SK-N-SH treated with all-trans-retinoic acid at 6 μM for 48 hours (cell line): ENCODE data around the gene XPOT.

Source experiments
- ATAC-seq: fragments of 200-7000 bp; cut with Tn5 transposase; 3 replicates; pipeline ENCODE4 v1.9.1; 2020; ENCODE audit warnings: mild to moderate bottlenecking, moderate library complexity
- ARNTL ChIP-seq: fragments of 450-650 bp; formaldehyde crosslinking; IDR thresholded peaks from 2 replicates; pipeline ENCODE4 v1.5.0; 2020; ENCODE audit warnings: low read depth, mild to moderate bottlenecking, moderate library complexity, borderline replicate concordance
- BACH2 ChIP-seq: fragments of 250-450 bp; sonication (Bioruptor Pico); IDR thresholded peaks from 2 replicates; pipeline ENCODE4 v1.9.0; 2021; ENCODE audit warnings: mild to moderate bottlenecking, borderline replicate concordance
- CREB5 ChIP-seq: fragments of 250-450 bp; sonication (Bioruptor Pico); IDR thresholded peaks from 2 replicates; pipeline ENCODE4 v1.5.1; 2020; ENCODE audit warnings: low read depth, mild to moderate bottlenecking, moderate library complexity
- CSDC2 ChIP-seq: fragments of 250-450 bp; sonication (Bioruptor Pico); IDR thresholded peaks from 2 replicates; pipeline ENCODE4 v1.5.0; 2020; ENCODE audit warnings: mild to moderate bottlenecking, moderate library complexity
- CSRNP3 ChIP-seq: fragments of 250-450 bp; sonication (Bioruptor Pico); IDR thresholded peaks from 2 replicates; pipeline ENCODE4 v1.5.1; 2021; ENCODE audit warnings: mild to moderate bottlenecking, moderate library complexity
- ESRRG ChIP-seq: fragments of 250-450 bp; sonication (Bioruptor Pico); IDR thresholded peaks from 2 replicates; pipeline ENCODE4 v1.6.1; 2021; ENCODE audit warnings: mild to moderate bottlenecking
- GLIS3 ChIP-seq: fragments of 250-450 bp; sonication (Bioruptor Pico); IDR thresholded peaks from 2 replicates; pipeline ENCODE4 v1.5.0; 2020; ENCODE audit warnings: mild to moderate bottlenecking, moderate library complexity
- ISL1 ChIP-seq: fragments of 250-450 bp; sonication (Bioruptor Pico); IDR thresholded peaks from 2 replicates; pipeline ENCODE4 v2.1.2; 2022; ENCODE audit warnings: mild to moderate bottlenecking, moderate library complexity
- OSR1 ChIP-seq: fragments of 250-450 bp; sonication (Bioruptor Pico); IDR thresholded peaks from 2 replicates; pipeline ENCODE4 v1.8.0; 2022; ENCODE audit warnings: moderate library complexity, mild to moderate bottlenecking, inconsistent platforms
- PATZ1 ChIP-seq: fragments of 250-450 bp; sonication (Bioruptor Pico); IDR thresholded peaks from 2 replicates; pipeline ENCODE4 v1.8.0; 2020; ENCODE audit warnings: mild to moderate bottlenecking, moderate library complexity, borderline replicate concordance
- POU6F1 ChIP-seq: fragments of 250-450 bp; sonication (Bioruptor Pico); IDR thresholded peaks from 2 replicates; pipeline ENCODE4 v1.8.0; 2021; ENCODE audit warnings: low read depth, mild to moderate bottlenecking, moderate library complexity, borderline replicate concordance
- PPARA ChIP-seq: fragments of 250-450 bp; sonication (Bioruptor Pico); IDR thresholded peaks from 2 replicates; pipeline ENCODE4 v1.5.0; 2020; ENCODE audit warnings: mild to moderate bottlenecking, borderline replicate concordance
- SNAI2 ChIP-seq: fragments of 250-450 bp; sonication (Bioruptor Pico); IDR thresholded peaks from 2 replicates; pipeline ENCODE4 v1.5.0; 2020; ENCODE audit warnings: mild to moderate bottlenecking, moderate library complexity
- TCF4 ChIP-seq: fragments of 250-450 bp; sonication (Bioruptor Pico); IDR thresholded peaks from 2 replicates; pipeline ENCODE4 v1.8.0; 2021; ENCODE audit warnings: mild to moderate bottlenecking, moderate library complexity, borderline replicate concordance
- TOX ChIP-seq: fragments of 250-450 bp; sonication (Bioruptor Pico); IDR thresholded peaks from 2 replicates; pipeline ENCODE4 v1.8.0; 2021; ENCODE audit warnings: mild to moderate bottlenecking, moderate library complexity, borderline replicate concordance
- TSHZ2 ChIP-seq: fragments of 250-450 bp; sonication (Bioruptor Pico); IDR thresholded peaks from 2 replicates; pipeline ENCODE4 v1.5.0; 2020; ENCODE audit warnings: mild to moderate bottlenecking, moderate library complexity
- ZC3H10 ChIP-seq: fragments of 250-450 bp; sonication (Bioruptor Pico); IDR thresholded peaks from 2 replicates; pipeline ENCODE4 v1.5.1; 2021; ENCODE audit warnings: mild to moderate bottlenecking, moderate library complexity
- ZFP3 ChIP-seq: fragments of 250-450 bp; sonication (Bioruptor Pico); IDR thresholded peaks from 2 replicates; pipeline ENCODE4 v1.5.0; 2020; ENCODE audit warnings: mild to moderate bottlenecking, moderate library complexity
- ZFP30 ChIP-seq: fragments of 450-650 bp; formaldehyde crosslinking; IDR thresholded peaks from 2 replicates; pipeline ENCODE4 v1.5.0; 2022; ENCODE audit warnings: mild to moderate bottlenecking, moderate library complexity
- ZNF70 ChIP-seq: fragments of 450-650 bp; formaldehyde crosslinking; IDR thresholded peaks from 2 replicates; pipeline ENCODE4 v1.5.0; 2020; ENCODE audit warnings: mild to moderate bottlenecking, moderate library complexity

Gene XPOT

GRCh38 chr12:64412459-64412858 lies 8.3 kb downstream of the XPOT start:
- ATAC-seq = no peak
- no peak for TF ChIP-seq PPARA (CRISPR knock-in tag)
- TF ChIP-seq CSDC2 (CRISPR knock-in tag) = no peak
- TF ChIP-seq POU6F1 (CRISPR knock-in tag) = no peak
- no peak for TF ChIP-seq ZFP30
- no peak for TF ChIP-seq ISL1 (CRISPR knock-in tag)
- no peak for TF ChIP-seq ZC3H10 (CRISPR knock-in tag)
- TF ChIP-seq TOX (CRISPR knock-in tag) = no peak
- TF ChIP-seq PATZ1 (CRISPR knock-in tag) = no peak
- TF ChIP-seq GLIS3 (CRISPR knock-in tag) = no peak
- TF ChIP-seq TSHZ2 (CRISPR knock-in tag) = no peak
- no peak for TF ChIP-seq ZNF70
- TF ChIP-seq ESRRG = no peak
- TF ChIP-seq ZFP3 (CRISPR knock-in tag) = no peak

GRCh38 chr12:64413884-64414283 lies 9.7 kb downstream of the XPOT start:
- no peak for ATAC-seq
- no peak for TF ChIP-seq CREB5 (CRISPR knock-in tag)
- no peak for TF ChIP-seq ARNTL
- TF ChIP-seq CSDC2 (CRISPR knock-in tag) = no peak

GRCh38 chr12:64418209-64418608 lies 14.0 kb downstream of the XPOT start:
- ATAC-seq = no peak
- TF ChIP-seq CSRNP3 (CRISPR knock-in tag) (no peak), ESRRG (no peak), GLIS3 (CRISPR knock-in tag) (no peak), ZC3H10 (CRISPR knock-in tag) (no peak), SNAI2 (CRISPR knock-in tag) (no peak), ZFP30 (no peak), TCF4 (CRISPR knock-in tag) (no peak), OSR1 (CRISPR knock-in tag) (no peak), BACH2 (no peak)
- TF ChIP-seq, all 23 proteins: peak for 0

GRCh38 chr12:64419696-64420095 lies 15.5 kb downstream of the XPOT start:
- ATAC-seq = no peak
- TF ChIP-seq ESRRG = no peak
- TF ChIP-seq BACH2 = no peak
- TF ChIP-seq ARNTL = no peak
- TF ChIP-seq OSR1 (CRISPR knock-in tag) = no peak
- TF ChIP-seq ZC3H10 (CRISPR knock-in tag) = no peak
- TF ChIP-seq ISL1 (CRISPR knock-in tag) = no peak
- TF ChIP-seq ZFP3 (CRISPR knock-in tag) = no peak
- TF ChIP-seq ZFP30 = no peak
- no peak for TF ChIP-seq TSHZ2 (CRISPR knock-in tag)
